ENCODE results near the gene SEC14L1.

GRCh38 chr17:77257169-77257568 is 116.4 kb downstream of the SEC14L1 start:
- TF ChIP-seq GATA2 (IDR thresholded peaks at IDR 0.05; ENCODE audit: low read depth, low read length) (no peak), GATA3 (IDR thresholded peaks at IDR 0.05; ENCODE audit: low read depth, low read length) (no peak)

Measured in SH-SY5Y (cell line).